HL-60 (cell line): Measurements from ENCODE around the gene FAM47E.

ENCODE experiments used
- GABPA ChIP-seq: IDR thresholded peaks from 2 replicates; pipeline ENCODE4 v1.6.1; 2012; ENCODE audit warnings: low read depth
- POLR2AphosphoS5 ChIP-seq: IDR thresholded peaks from 2 replicates; pipeline ENCODE4 v1.6.1; 2012; ENCODE audit warnings: low read depth
- SPI1 ChIP-seq: IDR thresholded peaks from 2 replicates; pipeline ENCODE4 v1.6.1; 2012; ENCODE audit warnings: low read depth, mild to moderate bottlenecking, borderline replicate concordance
- TF ChIP-seq, protein P1 (sequence below): IDR thresholded peaks from one replicate; pipeline ENCODE4 v1.5.1; 2011; ENCODE audit warnings: low read length, control low read depth, inconsistent platforms; ENCODE audit not compliant: insufficient read depth
- TF ChIP-seq, protein P2 (sequence below): IDR thresholded peaks from 2 replicates; pipeline ENCODE4 v1.6.1; 2012; ENCODE audit warnings: low read depth; ENCODE audit not compliant: insufficient replicate concordance

DNA sequence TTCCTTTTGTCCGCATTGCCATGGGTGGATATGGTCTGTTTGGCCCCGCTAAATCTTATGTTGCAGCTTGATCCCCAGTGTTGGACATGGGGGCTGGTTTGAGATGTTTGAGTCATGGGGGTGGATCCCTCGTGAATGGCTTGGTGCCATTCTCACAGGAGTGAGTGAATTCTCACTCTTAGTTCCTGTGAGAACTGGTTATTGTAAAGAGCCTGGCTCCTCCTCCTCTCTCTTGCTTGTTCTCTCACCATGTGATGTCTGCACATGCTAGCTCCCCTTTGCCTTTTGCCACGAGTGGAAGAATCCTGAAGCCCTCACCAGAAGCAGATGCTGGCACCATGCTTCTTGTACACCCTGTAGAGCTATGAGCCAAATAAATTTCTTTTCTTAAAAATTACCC is 32.4 kb downstream of the FAM47E start:
- TF ChIP-seq, protein P1, sequence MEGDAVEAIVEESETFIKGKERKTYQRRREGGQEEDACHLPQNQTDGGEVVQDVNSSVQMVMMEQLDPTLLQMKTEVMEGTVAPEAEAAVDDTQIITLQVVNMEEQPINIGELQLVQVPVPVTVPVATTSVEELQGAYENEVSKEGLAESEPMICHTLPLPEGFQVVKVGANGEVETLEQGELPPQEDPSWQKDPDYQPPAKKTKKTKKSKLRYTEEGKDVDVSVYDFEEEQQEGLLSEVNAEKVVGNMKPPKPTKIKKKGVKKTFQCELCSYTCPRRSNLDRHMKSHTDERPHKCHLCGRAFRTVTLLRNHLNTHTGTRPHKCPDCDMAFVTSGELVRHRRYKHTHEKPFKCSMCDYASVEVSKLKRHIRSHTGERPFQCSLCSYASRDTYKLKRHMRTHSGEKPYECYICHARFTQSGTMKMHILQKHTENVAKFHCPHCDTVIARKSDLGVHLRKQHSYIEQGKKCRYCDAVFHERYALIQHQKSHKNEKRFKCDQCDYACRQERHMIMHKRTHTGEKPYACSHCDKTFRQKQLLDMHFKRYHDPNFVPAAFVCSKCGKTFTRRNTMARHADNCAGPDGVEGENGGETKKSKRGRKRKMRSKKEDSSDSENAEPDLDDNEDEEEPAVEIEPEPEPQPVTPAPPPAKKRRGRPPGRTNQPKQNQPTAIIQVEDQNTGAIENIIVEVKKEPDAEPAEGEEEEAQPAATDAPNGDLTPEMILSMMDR, result no peak
- TF ChIP-seq GABPA (no peak), POLR2AphosphoS5 (no peak), SPI1 (no peak)
- TF ChIP-seq, protein P2, sequence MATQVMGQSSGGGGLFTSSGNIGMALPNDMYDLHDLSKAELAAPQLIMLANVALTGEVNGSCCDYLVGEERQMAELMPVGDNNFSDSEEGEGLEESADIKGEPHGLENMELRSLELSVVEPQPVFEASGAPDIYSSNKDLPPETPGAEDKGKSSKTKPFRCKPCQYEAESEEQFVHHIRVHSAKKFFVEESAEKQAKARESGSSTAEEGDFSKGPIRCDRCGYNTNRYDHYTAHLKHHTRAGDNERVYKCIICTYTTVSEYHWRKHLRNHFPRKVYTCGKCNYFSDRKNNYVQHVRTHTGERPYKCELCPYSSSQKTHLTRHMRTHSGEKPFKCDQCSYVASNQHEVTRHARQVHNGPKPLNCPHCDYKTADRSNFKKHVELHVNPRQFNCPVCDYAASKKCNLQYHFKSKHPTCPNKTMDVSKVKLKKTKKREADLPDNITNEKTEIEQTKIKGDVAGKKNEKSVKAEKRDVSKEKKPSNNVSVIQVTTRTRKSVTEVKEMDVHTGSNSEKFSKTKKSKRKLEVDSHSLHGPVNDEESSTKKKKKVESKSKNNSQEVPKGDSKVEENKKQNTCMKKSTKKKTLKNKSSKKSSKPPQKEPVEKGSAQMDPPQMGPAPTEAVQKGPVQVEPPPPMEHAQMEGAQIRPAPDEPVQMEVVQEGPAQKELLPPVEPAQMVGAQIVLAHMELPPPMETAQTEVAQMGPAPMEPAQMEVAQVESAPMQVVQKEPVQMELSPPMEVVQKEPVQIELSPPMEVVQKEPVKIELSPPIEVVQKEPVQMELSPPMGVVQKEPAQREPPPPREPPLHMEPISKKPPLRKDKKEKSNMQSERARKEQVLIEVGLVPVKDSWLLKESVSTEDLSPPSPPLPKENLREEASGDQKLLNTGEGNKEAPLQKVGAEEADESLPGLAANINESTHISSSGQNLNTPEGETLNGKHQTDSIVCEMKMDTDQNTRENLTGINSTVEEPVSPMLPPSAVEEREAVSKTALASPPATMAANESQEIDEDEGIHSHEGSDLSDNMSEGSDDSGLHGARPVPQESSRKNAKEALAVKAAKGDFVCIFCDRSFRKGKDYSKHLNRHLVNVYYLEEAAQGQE, result no peak
